ENCODE results near the gene ANOS1. TPM values are rescaled to one million over a fixed set of nuclear protein-coding genes. Genes with fewer than 3 reads are reported as not detected.

Gene ANOS1
- total and polyA plus RNA-seq, 2 of the 8 experiments (the other 6 are each of a cell fraction or from before 2014, with no cell fraction given) = 34.4 to 59.0 TPM

- H2BK15ac ChIP-seq (ENCODE audit: low read length) = no peak overlapping the region
- no peaks in the 10 kb centered on the region for H3K9me3 ChIP-seq (ENCODE audit: insufficient read depth in 2 of 2, low read depth in 1 of 2, low read length in 1 of 2)
- H3K4me1 ChIP-seq (replicated peaks in 1 of 4; ENCODE audit: control insufficient read depth in 3 of 4, insufficient read depth in 4 of 4, low read length in 3 of 4) = peaks cover 0 to 5% (median 4%) of the 10 kb centered on the region in 4 experiments; a peak in 4 of 7 replicates
- H3K18ac ChIP-seq (ENCODE audit: extremely low read depth, low read length) = no peak overlapping the region
- H3K23me2 ChIP-seq (ENCODE audit: low read depth, low read length) = no peaks in the 10 kb centered on the region
- no peak overlapping the region for H3K23ac ChIP-seq (ENCODE audit: insufficient read length)
- H4K5ac ChIP-seq (ENCODE audit: insufficient read length, low read depth, low read length) = no peak overlapping the region
- no peak overlapping the region for H3K56ac ChIP-seq (replicated peaks; ENCODE audit: insufficient read length, low read depth, low read length)
- H3K27ac ChIP-seq (ENCODE audit: low read depth, low read length) = no peak overlapping the region
- H2BK12ac ChIP-seq (ENCODE audit: low read depth, low read length) = no peak overlapping the region
- no peaks in the 10 kb centered on the region; the same call in 1 of the 2 replicates for H3K79me1 ChIP-seq (ENCODE audit: low read depth, low read length)
- ChIA-PET CTCF (ENCODE audit: partially characterized antibody) (interaction anchor here (0.6 to 1.9 kb wide), 3 partner anchors 10 to 102 kb away, joined by 3 to 5 read pairs (median 3); no protein-coding TSS in a partner anchor), POLR2A (ENCODE audit: partially characterized antibody) (no interaction called here)
- H3K79me2 ChIP-seq (ENCODE audit: control insufficient read depth in 1 of 2, insufficient read depth in 2 of 2, low read length in 2 of 2) = peaks cover 0 to 48% of the 10 kb centered on the region in 2 experiments; a peak in 2 of 4 replicates
- H2BK120ac ChIP-seq (replicated peaks; ENCODE audit: low read depth, low read length) = no peak overlapping the region
- H3K4ac ChIP-seq (replicated peaks; ENCODE audit: insufficient read length, low read depth, low read length) = no peak overlapping the region
- H2AFZ ChIP-seq (ENCODE audit: low read length) = no peak overlapping the region
- DNase-seq (ENCODE audit: low read depth in 1 of 2, low spot score in 2 of 2) = no peak
- no peak overlapping the region for H2BK20ac ChIP-seq (ENCODE audit: low read length)
- H3K9ac ChIP-seq (replicated peaks in 1 of 4; ENCODE audit: extremely low read depth in 1 of 4, low read depth in 3 of 4, low read length in 3 of 4) = no peak overlapping the region
- no peak overlapping the region for H2BK5ac ChIP-seq (ENCODE audit: low read depth, low read length)
- peak; percentile 65 for FAIRE-seq
- no peaks in the 10 kb centered on the region for H3K36me3 ChIP-seq (ENCODE audit: control insufficient read depth in 2 of 4, insufficient read depth in 4 of 4, low read length in 3 of 4)
- no peaks in the 10 kb centered on the region for H4K20me1 ChIP-seq (replicated peaks in 1 of 2; ENCODE audit: control insufficient read depth in 1 of 2, insufficient read depth in 2 of 2, low read length in 2 of 2)
- no peak overlapping the region for H4K91ac ChIP-seq (replicated peaks; ENCODE audit: insufficient read length, low read length)
- H3K27me3 ChIP-seq (replicated peaks in 1 of 4; ENCODE audit: control insufficient read depth in 3 of 4, extremely low read depth in 1 of 4, insufficient read depth in 3 of 4, low read length in 3 of 4) = no peaks in the 10 kb centered on the region
- no peak overlapping the region for H3K4me3 ChIP-seq (ENCODE audit: extremely low read depth in 1 of 4, insufficient read depth in 2 of 4, low read depth in 3 of 4, low read length in 4 of 4)
- no peak overlapping the region for H4K8ac ChIP-seq (ENCODE audit: extremely low read depth, insufficient read depth, low read length)
- H2AK5ac ChIP-seq (ENCODE audit: low read depth, low read length) = no peak overlapping the region
- no peak overlapping the region for H3K14ac ChIP-seq (ENCODE audit: insufficient read length)
- no peak overlapping the region for H3K4me2 ChIP-seq (ENCODE audit: insufficient read depth in 1 of 2, low read depth in 2 of 2, low read length in 2 of 2)
- no peak for TF ChIP-seq CEBPB (IDR thresholded peaks at IDR 0.05; ENCODE audit: low read depth, low read length)
- no peak for TF ChIP-seq ATF3 (IDR thresholded peaks at IDR 0.05; ENCODE audit: insufficient read depth, low read depth, low read length)
- no peak for TF ChIP-seq TAF7 (optimal IDR thresholded peaks at IDR 0.05; ENCODE audit: borderline replicate concordance, low read depth, low read length)
- TF ChIP-seq SRF (IDR thresholded peaks at IDR 0.05; ENCODE audit: low read depth, low read length) = no peak
- no peak for TF ChIP-seq NRF1 (IDR thresholded peaks at IDR 0.05; ENCODE audit: low read depth, low read length)
- no peak for TF ChIP-seq CHD2 (IDR thresholded peaks at IDR 0.05; ENCODE audit: low read length)
- no peak for TF ChIP-seq CREB1 (IDR thresholded peaks at IDR 0.05)
- TF ChIP-seq, protein P1, sequence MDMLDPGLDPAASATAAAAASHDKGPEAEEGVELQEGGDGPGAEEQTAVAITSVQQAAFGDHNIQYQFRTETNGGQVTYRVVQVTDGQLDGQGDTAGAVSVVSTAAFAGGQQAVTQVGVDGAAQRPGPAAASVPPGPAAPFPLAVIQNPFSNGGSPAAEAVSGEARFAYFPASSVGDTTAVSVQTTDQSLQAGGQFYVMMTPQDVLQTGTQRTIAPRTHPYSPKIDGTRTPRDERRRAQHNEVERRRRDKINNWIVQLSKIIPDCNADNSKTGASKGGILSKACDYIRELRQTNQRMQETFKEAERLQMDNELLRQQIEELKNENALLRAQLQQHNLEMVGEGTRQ (IDR thresholded peaks at IDR 0.05; ENCODE audit: low read length) = no peak
- no peak for TF ChIP-seq SIRT6 (IDR thresholded peaks at IDR 0.05; ENCODE audit: low read length)
- TF ChIP-seq PHF8 (conservative IDR thresholded peaks at IDR 0.05; ENCODE audit: low read depth, low read length) = no peak
- no peak for TF ChIP-seq ZNF274 (IDR thresholded peaks at IDR 0.05; ENCODE audit: borderline replicate concordance, extremely low read depth, low read length)
- no peak for TF ChIP-seq YY1 (IDR thresholded peaks at IDR 0.05; ENCODE audit: low read depth, low read length)
- TF ChIP-seq, protein P2, sequence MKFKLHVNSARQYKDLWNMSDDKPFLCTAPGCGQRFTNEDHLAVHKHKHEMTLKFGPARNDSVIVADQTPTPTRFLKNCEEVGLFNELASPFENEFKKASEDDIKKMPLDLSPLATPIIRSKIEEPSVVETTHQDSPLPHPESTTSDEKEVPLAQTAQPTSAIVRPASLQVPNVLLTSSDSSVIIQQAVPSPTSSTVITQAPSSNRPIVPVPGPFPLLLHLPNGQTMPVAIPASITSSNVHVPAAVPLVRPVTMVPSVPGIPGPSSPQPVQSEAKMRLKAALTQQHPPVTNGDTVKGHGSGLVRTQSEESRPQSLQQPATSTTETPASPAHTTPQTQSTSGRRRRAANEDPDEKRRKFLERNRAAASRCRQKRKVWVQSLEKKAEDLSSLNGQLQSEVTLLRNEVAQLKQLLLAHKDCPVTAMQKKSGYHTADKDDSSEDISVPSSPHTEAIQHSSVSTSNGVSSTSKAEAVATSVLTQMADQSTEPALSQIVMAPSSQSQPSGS (IDR thresholded peaks at IDR 0.05; ENCODE audit: low read length) = no peak
Measured at GRCh38 chrX:8636497-8636896, 95.4 kb downstream of the ANOS1 start.
